ENCODE data around the gene STAT5B. TPM values are rescaled to one million over a fixed set of nuclear protein-coding genes. Genes with fewer than 3 reads are reported as not detected.

STAT5B gene
- total RNA-seq, 1 donor from 2014 or later, result 32.8 TPM

- no peak for DNase-seq (ENCODE audit: low spot score)
- Mint-ChIP-seq H3K27me3 (ENCODE audit: low read depth) (peaks cover 2% of the 10 kb centered on the region), H3K4me1 (ENCODE audit: low read depth) (no peaks in the 10 kb centered on the region), H3K9me3 (ENCODE audit: low read depth) (no peaks in the 10 kb centered on the region), H3K36me3 (ENCODE audit: low read depth) (no peaks in the 10 kb centered on the region), H3K4me3 (ENCODE audit: unreplicated experiment) (no peak overlapping the region), H3K27ac (ENCODE audit: unreplicated experiment) (no peak overlapping the region)
- TF ChIP-seq CTCF (IDR thresholded peaks at IDR 0.05), result peak; percentile 57
Measured at GRCh38 chr17:42163113-42163512, 113.1 kb downstream of the STAT5B start.

GRCh38 chr17:42160531-42160910 lies 115.7 kb downstream of the STAT5B start:
- Mint-ChIP-seq H3K4me3 (ENCODE audit: unreplicated experiment) (no peak overlapping the region), H3K27me3 (ENCODE audit: low read depth) (no peaks in the 10 kb centered on the region), H3K9me3 (ENCODE audit: low read depth) (no peaks in the 10 kb centered on the region), H3K36me3 (ENCODE audit: low read depth) (no peaks in the 10 kb centered on the region), H3K27ac (ENCODE audit: unreplicated experiment) (no peak overlapping the region), H3K4me1 (ENCODE audit: low read depth) (peaks cover 8% of the 10 kb centered on the region)
- no peak for DNase-seq (ENCODE audit: low spot score)
- no peak for TF ChIP-seq CTCF (IDR thresholded peaks at IDR 0.05)

GRCh38 chr17:42159796-42160530 lies 116.2 kb downstream of the STAT5B start:
- Mint-ChIP-seq H3K27ac (ENCODE audit: unreplicated experiment) (no peak overlapping the region), H3K9me3 (ENCODE audit: low read depth) (no peaks in the 10 kb centered on the region), H3K27me3 (ENCODE audit: low read depth) (no peaks in the 10 kb centered on the region), H3K4me1 (ENCODE audit: low read depth) (peaks cover 13% of the 10 kb centered on the region), H3K36me3 (ENCODE audit: low read depth) (no peaks in the 10 kb centered on the region), H3K4me3 (ENCODE audit: unreplicated experiment) (no peak overlapping the region)
- no peak for DNase-seq (ENCODE audit: low spot score)
- TF ChIP-seq CTCF (IDR thresholded peaks at IDR 0.05), result no peak

GRCh38 chr17:42155614-42156045 lies 120.6 kb downstream of the STAT5B start:
- Mint-ChIP-seq H3K36me3 (ENCODE audit: low read depth) (no peaks in the 10 kb centered on the region), H3K27ac (ENCODE audit: unreplicated experiment) (peak overlapping the region; percentile 89), H3K4me3 (ENCODE audit: unreplicated experiment) (peak overlapping the region; percentile 80), H3K9me3 (ENCODE audit: low read depth) (no peaks in the 10 kb centered on the region), H3K4me1 (ENCODE audit: low read depth) (peaks cover 42% of the 10 kb centered on the region), H3K27me3 (ENCODE audit: low read depth) (no peaks in the 10 kb centered on the region)
- TF ChIP-seq CTCF (IDR thresholded peaks at IDR 0.05), result no peak
- DNase-seq (ENCODE audit: low spot score), result no peak

GRCh38 chr17:42153919-42154742 lies 122.1 kb downstream of the STAT5B start:
- no peaks in the 10 kb centered on the region for H3K9me3 Mint-ChIP-seq (ENCODE audit: low read depth)

More at GRCh38 chr17:42153919-42154742, 122.1 kb downstream of the STAT5B start:
- no peak for DNase-seq (ENCODE audit: low spot score)
- Mint-ChIP-seq H3K27me3 (ENCODE audit: low read depth) (no peaks in the 10 kb centered on the region), H3K4me3 (ENCODE audit: unreplicated experiment) (peak overlapping the region; percentile 80), H3K27ac (ENCODE audit: unreplicated experiment) (peak overlapping the region; percentile 89), H3K4me1 (ENCODE audit: low read depth) (peaks cover 42% of the 10 kb centered on the region), H3K36me3 (ENCODE audit: low read depth) (no peaks in the 10 kb centered on the region)
- TF ChIP-seq CTCF (IDR thresholded peaks at IDR 0.05), result no peak
